Measurements from ENCODE around the gene RPN1.

The RPN1 gene

GRCh38 chr3:128576290-128576689 lies 74.3 kb downstream of the RPN1 start:
- DNase-seq: no peak

GRCh38 chr3:128575777-128576176 lies 74.8 kb downstream of the RPN1 start:
- no peak for DNase-seq

- DNase-seq: no peak
Observed at GRCh38 chr3:128573707-128574162, 76.9 kb downstream of the RPN1 start.

- DNase-seq: no peak
Observed at GRCh38 chr3:128573160-128573559, 77.5 kb downstream of the RPN1 start.

GRCh38 chr3:128572644-128573105 lies 77.9 kb downstream of the RPN1 start:
- DNase-seq: peak; percentile 5

GRCh38 chr3:128572013-128572412 lies 78.6 kb downstream of the RPN1 start:
- DNase-seq: no peak

All from NCI-H2171 treated with DMSO at 0.1 percent for 48 hours (cell line).